Measurements from ENCODE around the gene PRKAB1. TPM values are rescaled to one million over a fixed set of nuclear protein-coding genes. Genes with fewer than 3 reads are reported as not detected.

Gene PRKAB1
- total and polyA plus RNA-seq, 2 experiments from 2014 or later = 16.3 to 31.0 TPM

DNA sequence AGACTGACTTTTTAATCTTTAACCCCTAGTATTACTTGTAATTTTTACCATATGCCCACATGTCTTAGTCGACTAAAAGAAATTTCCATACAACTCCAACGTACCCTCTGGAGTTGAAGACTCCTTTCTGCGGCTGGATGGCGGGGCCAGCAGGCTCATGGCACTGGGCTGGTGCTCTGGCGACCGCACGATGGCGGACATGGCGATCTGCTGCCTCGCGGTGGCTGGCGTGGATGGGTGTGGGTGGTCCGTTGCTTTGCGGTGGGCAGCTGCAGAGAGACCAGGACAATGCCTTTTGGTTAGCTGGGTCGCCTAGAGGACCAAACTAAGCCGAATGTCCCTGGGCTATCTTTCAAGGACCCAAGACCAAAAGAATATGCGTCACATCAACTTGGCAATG, 50.2 kb downstream of the PRKAB1 start:
- Mint-ChIP-seq H3K4me3 (no peak overlapping the region), H3K4me1 (no peaks in the 10 kb centered on the region; the same call in 2 of the 3 replicates), H3K9me3 (no peaks in the 10 kb centered on the region), H3K27ac (no peak overlapping the region), H3K36me3 (ENCODE audit: low read depth) (peaks cover 58% of the 10 kb centered on the region), H3K27me3 (ENCODE audit: insufficient read depth, low read depth, poor library complexity) (no peaks in the 10 kb centered on the region)
- Histone ChIP-seq H3K79me2 (replicated peaks; ENCODE audit: insufficient read depth) (no peaks in the 10 kb centered on the region), H3K4me1 (ENCODE audit: insufficient read depth) (no peaks in the 10 kb centered on the region), H3K9me2 (ENCODE audit: insufficient read depth) (no peaks in the 10 kb centered on the region), H3K4me3 (no peak overlapping the region), H3K36me3 (ENCODE audit: insufficient read depth) (peaks cover 23% of the 10 kb centered on the region), H3F3A (replicated peaks; ENCODE audit: low read depth) (no peaks in the 10 kb centered on the region), H3K27ac (ENCODE audit: low read depth) (no peak overlapping the region), H3K4me2 (no peak overlapping the region), H4K20me1 (replicated peaks; ENCODE audit: insufficient read depth) (no peaks in the 10 kb centered on the region), H3K27me3 (ENCODE audit: insufficient read depth) (no peaks in the 10 kb centered on the region), H2AFZ (no peak overlapping the region)
- ATAC-seq = no peak
- DNase-seq (ENCODE audit: low spot score) = no peak
- TF ChIP-seq, protein P1, sequence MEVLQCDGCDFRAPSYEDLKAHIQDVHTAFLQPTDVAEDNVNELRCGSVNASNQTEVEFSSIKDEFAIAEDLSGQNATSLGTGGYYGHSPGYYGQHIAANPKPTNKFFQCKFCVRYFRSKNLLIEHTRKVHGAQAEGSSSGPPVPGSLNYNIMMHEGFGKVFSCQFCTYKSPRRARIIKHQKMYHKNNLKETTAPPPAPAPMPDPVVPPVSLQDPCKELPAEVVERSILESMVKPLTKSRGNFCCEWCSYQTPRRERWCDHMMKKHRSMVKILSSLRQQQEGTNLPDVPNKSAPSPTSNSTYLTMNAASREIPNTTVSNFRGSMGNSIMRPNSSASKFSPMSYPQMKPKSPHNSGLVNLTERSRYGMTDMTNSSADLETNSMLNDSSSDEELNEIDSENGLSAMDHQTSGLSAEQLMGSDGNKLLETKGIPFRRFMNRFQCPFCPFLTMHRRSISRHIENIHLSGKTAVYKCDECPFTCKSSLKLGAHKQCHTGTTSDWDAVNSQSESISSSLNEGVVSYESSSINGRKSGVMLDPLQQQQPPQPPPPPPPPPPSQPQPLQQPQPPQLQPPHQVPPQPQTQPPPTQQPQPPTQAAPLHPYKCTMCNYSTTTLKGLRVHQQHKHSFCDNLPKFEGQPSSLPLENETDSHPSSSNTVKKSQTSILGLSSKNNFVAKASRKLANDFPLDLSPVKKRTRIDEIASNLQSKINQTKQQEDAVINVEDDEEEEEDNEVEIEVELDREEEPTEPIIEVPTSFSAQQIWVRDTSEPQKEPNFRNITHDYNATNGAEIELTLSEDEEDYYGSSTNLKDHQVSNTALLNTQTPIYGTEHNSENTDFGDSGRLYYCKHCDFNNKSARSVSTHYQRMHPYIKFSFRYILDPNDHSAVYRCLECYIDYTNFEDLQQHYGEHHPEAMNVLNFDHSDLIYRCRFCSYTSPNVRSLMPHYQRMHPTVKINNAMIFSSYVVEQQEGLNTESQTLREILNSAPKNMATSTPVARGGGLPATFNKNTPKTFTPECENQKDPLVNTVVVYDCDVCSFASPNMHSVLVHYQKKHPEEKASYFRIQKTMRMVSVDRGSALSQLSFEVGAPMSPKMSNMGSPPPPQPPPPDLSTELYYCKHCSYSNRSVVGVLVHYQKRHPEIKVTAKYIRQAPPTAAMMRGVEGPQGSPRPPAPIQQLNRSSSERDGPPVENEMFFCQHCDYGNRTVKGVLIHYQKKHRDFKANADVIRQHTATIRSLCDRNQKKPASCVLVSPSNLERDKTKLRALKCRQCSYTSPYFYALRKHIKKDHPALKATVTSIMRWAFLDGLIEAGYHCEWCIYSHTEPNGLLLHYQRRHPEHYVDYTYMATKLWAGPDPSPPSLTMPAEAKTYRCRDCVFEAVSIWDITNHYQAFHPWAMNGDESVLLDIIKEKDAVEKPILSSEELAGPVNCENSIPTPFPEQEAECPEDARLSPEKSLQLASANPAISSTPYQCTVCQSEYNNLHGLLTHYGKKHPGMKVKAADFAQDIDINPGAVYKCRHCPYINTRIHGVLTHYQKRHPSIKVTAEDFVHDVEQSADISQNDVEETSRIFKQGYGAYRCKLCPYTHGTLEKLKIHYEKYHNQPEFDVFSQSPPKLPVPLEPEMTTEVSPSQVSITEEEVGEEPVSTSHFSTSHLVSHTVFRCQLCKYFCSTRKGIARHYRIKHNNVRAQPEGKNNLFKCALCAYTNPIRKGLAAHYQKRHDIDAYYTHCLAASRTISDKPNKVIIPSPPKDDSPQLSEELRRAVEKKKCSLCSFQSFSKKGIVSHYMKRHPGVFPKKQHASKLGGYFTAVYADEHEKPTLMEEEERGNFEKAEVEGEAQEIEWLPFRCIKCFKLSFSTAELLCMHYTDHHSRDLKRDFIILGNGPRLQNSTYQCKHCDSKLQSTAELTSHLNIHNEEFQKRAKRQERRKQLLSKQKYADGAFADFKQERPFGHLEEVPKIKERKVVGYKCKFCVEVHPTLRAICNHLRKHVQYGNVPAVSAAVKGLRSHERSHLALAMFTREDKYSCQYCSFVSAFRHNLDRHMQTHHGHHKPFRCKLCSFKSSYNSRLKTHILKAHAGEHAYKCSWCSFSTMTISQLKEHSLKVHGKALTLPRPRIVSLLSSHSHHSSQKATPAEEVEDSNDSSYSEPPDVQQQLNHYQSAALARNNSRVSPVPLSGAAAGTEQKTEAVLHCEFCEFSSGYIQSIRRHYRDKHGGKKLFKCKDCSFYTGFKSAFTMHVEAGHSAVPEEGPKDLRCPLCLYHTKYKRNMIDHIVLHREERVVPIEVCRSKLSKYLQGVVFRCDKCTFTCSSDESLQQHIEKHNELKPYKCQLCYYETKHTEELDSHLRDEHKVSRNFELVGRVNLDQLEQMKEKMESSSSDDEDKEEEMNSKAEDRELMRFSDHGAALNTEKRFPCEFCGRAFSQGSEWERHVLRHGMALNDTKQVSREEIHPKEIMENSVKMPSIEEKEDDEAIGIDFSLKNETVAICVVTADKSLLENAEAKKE (CRISPR knock-in tag; IDR thresholded peaks at IDR 0.05) = no peak
- TF ChIP-seq ZNF331 (CRISPR knock-in tag; IDR thresholded peaks at IDR 0.05; ENCODE audit: low read depth) (no peak), CREB1 (CRISPR knock-in tag; IDR thresholded peaks at IDR 0.05; ENCODE audit: low read depth) (no peak), EZH2 (IDR thresholded peaks at IDR 0.05; ENCODE audit: low read depth, unreplicated experiment) (no peak), STAT1 (IDR thresholded peaks at IDR 0.05; ENCODE audit: unreplicated experiment) (no peak), POLR2AphosphoS5 (IDR thresholded peaks at IDR 0.05; ENCODE audit: low read depth) (no peak), JUNB (IDR thresholded peaks at IDR 0.05; ENCODE audit: unreplicated experiment) (no peak), NANOG (IDR thresholded peaks at IDR 0.05; ENCODE audit: borderline replicate concordance) (no peak), ZNF114 (CRISPR knock-in tag; IDR thresholded peaks at IDR 0.05) (no peak), EZH2phosphoT487 (IDR thresholded peaks at IDR 0.05; ENCODE audit: unreplicated experiment) (no peak)
- TF ChIP-seq, protein P2, sequence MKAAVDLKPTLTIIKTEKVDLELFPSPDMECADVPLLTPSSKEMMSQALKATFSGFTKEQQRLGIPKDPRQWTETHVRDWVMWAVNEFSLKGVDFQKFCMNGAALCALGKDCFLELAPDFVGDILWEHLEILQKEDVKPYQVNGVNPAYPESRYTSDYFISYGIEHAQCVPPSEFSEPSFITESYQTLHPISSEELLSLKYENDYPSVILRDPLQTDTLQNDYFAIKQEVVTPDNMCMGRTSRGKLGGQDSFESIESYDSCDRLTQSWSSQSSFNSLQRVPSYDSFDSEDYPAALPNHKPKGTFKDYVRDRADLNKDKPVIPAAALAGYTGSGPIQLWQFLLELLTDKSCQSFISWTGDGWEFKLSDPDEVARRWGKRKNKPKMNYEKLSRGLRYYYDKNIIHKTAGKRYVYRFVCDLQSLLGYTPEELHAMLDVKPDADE (IDR thresholded peaks at IDR 0.05) = no peak
- TF ChIP-seq, protein P3, sequence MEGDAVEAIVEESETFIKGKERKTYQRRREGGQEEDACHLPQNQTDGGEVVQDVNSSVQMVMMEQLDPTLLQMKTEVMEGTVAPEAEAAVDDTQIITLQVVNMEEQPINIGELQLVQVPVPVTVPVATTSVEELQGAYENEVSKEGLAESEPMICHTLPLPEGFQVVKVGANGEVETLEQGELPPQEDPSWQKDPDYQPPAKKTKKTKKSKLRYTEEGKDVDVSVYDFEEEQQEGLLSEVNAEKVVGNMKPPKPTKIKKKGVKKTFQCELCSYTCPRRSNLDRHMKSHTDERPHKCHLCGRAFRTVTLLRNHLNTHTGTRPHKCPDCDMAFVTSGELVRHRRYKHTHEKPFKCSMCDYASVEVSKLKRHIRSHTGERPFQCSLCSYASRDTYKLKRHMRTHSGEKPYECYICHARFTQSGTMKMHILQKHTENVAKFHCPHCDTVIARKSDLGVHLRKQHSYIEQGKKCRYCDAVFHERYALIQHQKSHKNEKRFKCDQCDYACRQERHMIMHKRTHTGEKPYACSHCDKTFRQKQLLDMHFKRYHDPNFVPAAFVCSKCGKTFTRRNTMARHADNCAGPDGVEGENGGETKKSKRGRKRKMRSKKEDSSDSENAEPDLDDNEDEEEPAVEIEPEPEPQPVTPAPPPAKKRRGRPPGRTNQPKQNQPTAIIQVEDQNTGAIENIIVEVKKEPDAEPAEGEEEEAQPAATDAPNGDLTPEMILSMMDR (conservative IDR thresholded peaks at IDR 0.05; ENCODE audit: low read depth in 2 of 2) = no peak
- TF ChIP-seq, protein P4, sequence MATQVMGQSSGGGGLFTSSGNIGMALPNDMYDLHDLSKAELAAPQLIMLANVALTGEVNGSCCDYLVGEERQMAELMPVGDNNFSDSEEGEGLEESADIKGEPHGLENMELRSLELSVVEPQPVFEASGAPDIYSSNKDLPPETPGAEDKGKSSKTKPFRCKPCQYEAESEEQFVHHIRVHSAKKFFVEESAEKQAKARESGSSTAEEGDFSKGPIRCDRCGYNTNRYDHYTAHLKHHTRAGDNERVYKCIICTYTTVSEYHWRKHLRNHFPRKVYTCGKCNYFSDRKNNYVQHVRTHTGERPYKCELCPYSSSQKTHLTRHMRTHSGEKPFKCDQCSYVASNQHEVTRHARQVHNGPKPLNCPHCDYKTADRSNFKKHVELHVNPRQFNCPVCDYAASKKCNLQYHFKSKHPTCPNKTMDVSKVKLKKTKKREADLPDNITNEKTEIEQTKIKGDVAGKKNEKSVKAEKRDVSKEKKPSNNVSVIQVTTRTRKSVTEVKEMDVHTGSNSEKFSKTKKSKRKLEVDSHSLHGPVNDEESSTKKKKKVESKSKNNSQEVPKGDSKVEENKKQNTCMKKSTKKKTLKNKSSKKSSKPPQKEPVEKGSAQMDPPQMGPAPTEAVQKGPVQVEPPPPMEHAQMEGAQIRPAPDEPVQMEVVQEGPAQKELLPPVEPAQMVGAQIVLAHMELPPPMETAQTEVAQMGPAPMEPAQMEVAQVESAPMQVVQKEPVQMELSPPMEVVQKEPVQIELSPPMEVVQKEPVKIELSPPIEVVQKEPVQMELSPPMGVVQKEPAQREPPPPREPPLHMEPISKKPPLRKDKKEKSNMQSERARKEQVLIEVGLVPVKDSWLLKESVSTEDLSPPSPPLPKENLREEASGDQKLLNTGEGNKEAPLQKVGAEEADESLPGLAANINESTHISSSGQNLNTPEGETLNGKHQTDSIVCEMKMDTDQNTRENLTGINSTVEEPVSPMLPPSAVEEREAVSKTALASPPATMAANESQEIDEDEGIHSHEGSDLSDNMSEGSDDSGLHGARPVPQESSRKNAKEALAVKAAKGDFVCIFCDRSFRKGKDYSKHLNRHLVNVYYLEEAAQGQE (IDR thresholded peaks at IDR 0.05; ENCODE audit: unreplicated experiment) = no peak

Data from GM23338 (cell line).